RWPE2 (cell line): ENCODE measurements around the gene CCDC174.
"Not testable (repeated sequence)": the region's sequence is repeated elsewhere in the genome, so short reads cannot be mapped to it uniquely, and the experiment has no call there.

Experiments
- ATAC-seq: fragments of 200-7000 bp; cut with Tn5 transposase; 3 replicates; pipeline ENCODE4 v1.9.1; 2021; ENCODE audit warnings: low read depth
- DNase-seq: peaks from one replicate; pipeline ENCODE4 v3.0.0-alpha.2; 2020; ENCODE audit warnings: low spot score
- H3K27ac ChIP-seq: fragments of 450-650 bp; 2 replicates; pipeline ENCODE4 v1.5.1; 2017; ENCODE audit warnings: mild to moderate bottlenecking; ENCODE audit not compliant: poor library complexity, severe bottlenecking
- H3K27me3 ChIP-seq: fragments of 250-450 bp; sonication (Bioruptor Pico); 2 replicates; pipeline ENCODE4 v1.5.1; 2021; ENCODE audit warnings: mild to moderate bottlenecking, moderate library complexity; ENCODE audit not compliant: insufficient read depth, poor library complexity, severe bottlenecking
- H3K36me3 ChIP-seq: fragments of 250-450 bp; sonication (Bioruptor Pico); 2 replicates; pipeline ENCODE4 v1.5.1; 2020; ENCODE audit warnings: low read depth, mild to moderate bottlenecking, moderate library complexity
- H3K4me1 ChIP-seq: fragments of 250-450 bp; sonication (Bioruptor Pico); 2 replicates; pipeline ENCODE4 v1.5.1; 2021; ENCODE audit warnings: mild to moderate bottlenecking, moderate library complexity; ENCODE audit not compliant: insufficient read depth, poor library complexity, severe bottlenecking
- H3K4me3 ChIP-seq: fragments of 250-450 bp; sonication (Bioruptor Pico); 2 replicates; pipeline ENCODE4 v1.5.1; 2021; ENCODE audit warnings: mild to moderate bottlenecking, moderate library complexity; ENCODE audit not compliant: severe bottlenecking
- H3K9me3 ChIP-seq: fragments of 250-450 bp; sonication (Bioruptor Pico); 2 replicates; pipeline ENCODE4 v1.5.1; 2021; ENCODE audit warnings: mild to moderate bottlenecking, moderate library complexity; ENCODE audit not compliant: severe bottlenecking
- TF ChIP-seq, protein P1 (sequence below): fragments of 450-650 bp; IDR thresholded peaks from one replicate; pipeline ENCODE4 v1.5.1; 2017; ENCODE audit warnings: mild to moderate bottlenecking, moderate library complexity; ENCODE audit not compliant: poor library complexity, severe bottlenecking

The CCDC174 gene

DNA sequence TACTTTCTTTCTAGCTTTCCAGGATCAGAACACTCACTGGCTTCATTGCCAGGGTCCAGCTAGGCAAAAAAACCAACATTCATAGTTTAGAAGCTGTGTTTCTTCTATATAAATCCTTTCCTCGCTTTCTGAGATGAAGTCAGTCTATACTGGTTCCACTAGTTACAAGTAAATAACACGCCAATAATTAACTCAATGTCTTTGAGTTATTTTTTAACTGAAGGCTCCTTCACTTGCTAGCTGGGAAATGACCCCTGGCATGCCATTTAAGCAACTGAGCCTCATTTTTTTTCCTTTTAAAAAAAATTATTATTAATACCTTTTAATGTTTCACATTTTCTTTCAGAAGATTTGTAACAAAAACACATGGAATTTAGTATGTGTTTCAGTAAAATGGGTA lies 2.1 kb upstream of the CCDC174 start:
- TF ChIP-seq, protein P1, sequence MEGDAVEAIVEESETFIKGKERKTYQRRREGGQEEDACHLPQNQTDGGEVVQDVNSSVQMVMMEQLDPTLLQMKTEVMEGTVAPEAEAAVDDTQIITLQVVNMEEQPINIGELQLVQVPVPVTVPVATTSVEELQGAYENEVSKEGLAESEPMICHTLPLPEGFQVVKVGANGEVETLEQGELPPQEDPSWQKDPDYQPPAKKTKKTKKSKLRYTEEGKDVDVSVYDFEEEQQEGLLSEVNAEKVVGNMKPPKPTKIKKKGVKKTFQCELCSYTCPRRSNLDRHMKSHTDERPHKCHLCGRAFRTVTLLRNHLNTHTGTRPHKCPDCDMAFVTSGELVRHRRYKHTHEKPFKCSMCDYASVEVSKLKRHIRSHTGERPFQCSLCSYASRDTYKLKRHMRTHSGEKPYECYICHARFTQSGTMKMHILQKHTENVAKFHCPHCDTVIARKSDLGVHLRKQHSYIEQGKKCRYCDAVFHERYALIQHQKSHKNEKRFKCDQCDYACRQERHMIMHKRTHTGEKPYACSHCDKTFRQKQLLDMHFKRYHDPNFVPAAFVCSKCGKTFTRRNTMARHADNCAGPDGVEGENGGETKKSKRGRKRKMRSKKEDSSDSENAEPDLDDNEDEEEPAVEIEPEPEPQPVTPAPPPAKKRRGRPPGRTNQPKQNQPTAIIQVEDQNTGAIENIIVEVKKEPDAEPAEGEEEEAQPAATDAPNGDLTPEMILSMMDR, result no peak
- ATAC-seq, result no peak
- Histone ChIP-seq H3K27ac (no peak overlapping the region), H3K36me3 (peaks cover 10% of the 10 kb centered on the region), H3K27me3 (no peaks in the 10 kb centered on the region), H3K4me1 (peaks cover 9% of the 10 kb centered on the region), H3K9me3 (no peaks in the 10 kb centered on the region), H3K4me3 (no peak overlapping the region)
- DNase-seq, result no peak

GRCh38 chr3:14650193-14650592 lies 1.4 kb upstream of the CCDC174 start:
- Histone ChIP-seq H3K4me3 (no peak overlapping the region), H3K27ac (no peak overlapping the region), H3K9me3 (no peaks in the 10 kb centered on the region), H3K4me1 (peaks cover 9% of the 10 kb centered on the region), H3K27me3 (no peaks in the 10 kb centered on the region), H3K36me3 (peaks cover 17% of the 10 kb centered on the region)
- ATAC-seq (no peak), DNase-seq (no peak)
- TF ChIP-seq, protein P1, result no peak

DNA sequence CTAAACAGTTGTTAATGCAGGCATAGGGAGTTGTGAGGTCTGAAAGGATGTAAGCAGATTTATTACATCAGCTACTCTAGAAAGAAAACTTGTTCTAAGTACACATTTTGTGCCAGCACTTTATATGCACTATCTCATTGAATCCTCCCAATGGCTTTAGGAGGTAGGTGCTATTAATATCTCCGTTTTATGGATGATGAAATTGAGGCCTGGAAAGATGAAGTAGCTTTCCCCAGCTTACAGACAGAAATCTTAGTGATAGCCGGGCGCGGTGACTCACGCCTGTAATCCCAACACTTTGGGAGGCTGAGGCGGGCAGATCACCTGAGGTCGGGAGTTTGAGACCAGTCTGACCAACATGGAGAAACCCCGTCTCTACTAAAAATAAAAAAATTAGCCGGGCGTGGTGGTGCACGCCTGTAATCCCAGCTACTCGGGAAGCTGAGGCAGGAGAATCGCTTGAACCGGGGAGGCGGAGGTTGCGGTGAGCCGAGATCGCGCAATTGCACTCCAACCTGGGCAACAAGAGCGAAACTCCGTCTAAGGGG lies 872 bp downstream of the CCDC174 start:
- H3K27me3 ChIP-seq, ATAC-seq, H3K4me1 ChIP-seq, DNase-seq, H3K9me3 ChIP-seq: not testable (repeated sequence)
- H3K36me3 ChIP-seq, result peaks cover 39% of the 10 kb centered on the region
- peak overlapping the region; percentile 39 for H3K27ac ChIP-seq
- H3K4me3 ChIP-seq, result peak overlapping the region; percentile 62

GRCh38 chr3:14657579-14657978 lies 6.0 kb downstream of the CCDC174 start:
- Histone ChIP-seq H3K36me3 (peaks cover 89% of the 10 kb centered on the region), H3K27ac (no peak overlapping the region), H3K27me3 (no peaks in the 10 kb centered on the region), H3K4me3 (no peak overlapping the region), H3K4me1 (peaks cover 8% of the 10 kb centered on the region), H3K9me3 (no peaks in the 10 kb centered on the region)
- DNase-seq (no peak), ATAC-seq (no peak)
- TF ChIP-seq, protein P1, result no peak

DNA sequence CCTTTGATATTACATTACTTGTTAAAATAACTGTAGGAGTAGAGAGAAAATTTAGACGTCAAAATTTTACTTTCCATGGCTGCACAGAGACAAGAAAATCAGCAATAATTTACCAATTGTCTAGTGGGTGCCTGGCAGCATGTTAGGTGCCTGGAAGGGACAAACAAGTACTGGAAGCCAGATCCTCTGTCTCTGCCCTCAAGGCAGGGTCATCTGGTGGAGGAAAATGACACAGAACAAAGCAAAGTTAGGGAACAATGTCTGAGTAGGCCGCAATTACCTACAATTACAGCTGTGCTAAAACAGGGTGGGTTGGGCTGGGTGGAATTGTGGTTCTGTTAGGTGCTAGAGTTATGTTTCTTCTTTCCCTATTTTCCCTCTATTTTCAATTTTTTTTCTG lies 7.4 kb downstream of the CCDC174 start:
- ATAC-seq, result no peak
- no peak for DNase-seq
- H3K4me3 ChIP-seq, result no peak overlapping the region
- H3K4me1 ChIP-seq, result no peaks in the 10 kb centered on the region
- H3K9me3 ChIP-seq, result no peaks in the 10 kb centered on the region
- H3K27ac ChIP-seq, result no peak overlapping the region
- peaks cover 98% of the 10 kb centered on the region for H3K36me3 ChIP-seq
- TF ChIP-seq, protein P1, result no peak
- no peaks in the 10 kb centered on the region for H3K27me3 ChIP-seq
